Vein endothelial cell (primary cell): ENCODE results near the gene SCD5. TPM values are rescaled to one million over a fixed set of nuclear protein-coding genes. Genes with fewer than 3 reads are reported as not detected.

ENCODE experiments used
- small RNA-seq: library from RNA; depleted of rRNA; stranded (forward); fragments of <200 nt; gene quantifications from one replicate; pipeline ENCODE3, GENCODE V24; 2012
- total RNA-seq: library from RNA; depleted of rRNA; stranded (reverse); fragments of >200 nt; gene quantifications from 2 replicates; pipeline ENCODE4 v1.2.3, GENCODE V29; 2012

Gene SCD5
- 59.1 and 59.9 TPM in 2 replicates for total RNA-seq

GRCh38 chr4:82798168-82799005, at the start of gene SCD5:
SCD5 (minus strand) TSS chr4:82798796; CDS start chr4:82798537, 259 bp downstream.

Small RNAs within 50 kb of the gene (small RNA-seq; reads per million reads assigned to genes)
- not detected for gene MIR575

Other genes with a start within 250 kb of the SCD5 start
- gene TMEM150C, start 236.8 kb downstream of the SCD5 start, total RNA-seq, result 5.6 and 5.9 TPM in 2 replicates
- gene SEC31A, start 92.4 kb upstream of the SCD5 start, total RNA-seq, result 365 and 381 TPM in 2 replicates
- gene THAP9, start 101.9 kb upstream of the SCD5 start, total RNA-seq, result 3.4 and 4.9 TPM in 2 replicates
- 11.1 and 19.6 TPM in 2 replicates for gene LIN54, start 212.0 kb upstream of the SCD5 start, total RNA-seq
- gene COPS4, start 236.4 kb upstream of the SCD5 start, total RNA-seq, result 69.9 and 105 TPM in 2 replicates